Stomach (tissue), 9 donors: ENCODE data around the gene SLC35G6. TPM values are rescaled to one million over a fixed set of nuclear protein-coding genes. Genes with fewer than 3 reads are reported as not detected.

ENCODE experiments used
- DNase-seq, 2 donors: peaks; one replicate each; pipeline versions ENCODE4 v3.0.0 to v3.0.0-alpha.2; 2013 to 2019
- H3K27ac ChIP-seq, 5 donors: fragments of 200-600 bp in 4 of 5; sonication (generic) in 4 of 5; one replicate each; pipeline ENCODE4 v1.5.1; 2013 to 2019; ENCODE audit warnings: mild to moderate bottlenecking in 1 of 5, moderate library complexity in 1 of 5
- H3K27me3 ChIP-seq, 3 donors: fragments of 200-600 bp; sonication (generic); one replicate each; pipeline ENCODE4 v1.5.1; 2017 to 2019; ENCODE audit warnings: mixed run types in 1 of 3
- H3K36me3 ChIP-seq, 4 donors: fragments of 200-600 bp; sonication (generic); 1 replicate in 3 of 4; 2 replicates in 1 of 4; pipeline ENCODE4 v1.5.1; 2016 to 2019
- H3K4me1 ChIP-seq, 4 donors: fragments of 200-600 bp; sonication (generic); one replicate each; pipeline ENCODE4 v1.5.1; 2016 to 2019
- H3K4me3 ChIP-seq, 4 donors: fragments of 200-600 bp; sonication (generic) in 3 of 4; one replicate each; pipeline ENCODE4 v1.5.1; 2016 to 2019; ENCODE audit warnings: mild to moderate bottlenecking in 1 of 4
- H3K9me3 ChIP-seq, 4 donors: fragments of 200-600 bp; sonication (generic); one replicate each; pipeline ENCODE4 v1.5.1; 2016 to 2019
- EP300 ChIP-seq: sonication (generic); formaldehyde crosslinking; IDR thresholded peaks from one replicate; pipeline ENCODE4 v1.6.1; 2017; ENCODE audit warnings: antibody characterized with exemption
- POLR2A ChIP-seq, 4 donors: fragments of 450-650 bp; IDR thresholded peaks; one replicate each; pipeline ENCODE4 v1.6.1; 2016; ENCODE audit warnings: antibody characterized with exemption in 4 of 4, control low read depth in 2 of 4, mild to moderate bottlenecking in 1 of 4, moderate library complexity in 1 of 4
- POLR2AphosphoS5 ChIP-seq, 3 donors: sonication (generic); formaldehyde crosslinking; IDR thresholded peaks; one replicate each; pipeline ENCODE4 v1.6.1; 2016; ENCODE audit warnings: antibody characterized with exemption in 3 of 3
- WGBS, 5 donors: extraction: QIAGEN DNeasy Blood & Tissue Kit in 3 of 5; methylation state at CpG; one replicate each; pipeline versions ENCODE4 v1.1.5 to v1.1.7; 2013 to 2018; 5-methylcytosine and 5-hydroxymethylcytosine counted together
- intact Hi-C: fragments of 100-400 bp; cut with DNase I; formaldehyde crosslinking; loops from one replicate; pipeline ENCODE4 v1.15.1; 2023; ENCODE audit warnings: low total_unique reads
- polyA plus RNA-seq, 3 donors: library from polyadenylated mRNA; stranded (reverse); fragments of 200-250 nt; gene quantifications; one replicate each; pipeline ENCODE4 v1.2.3, GENCODE V29; 2013
- total RNA-seq, 5 donors: library from RNA; depleted of rRNA; stranded (reverse); fragments of >200 nt; gene quantifications; one replicate each; pipeline versions ENCODE4 v1.1.0 to v1.2.3, GENCODE V29; 2014 to 2016
- TF ChIP-seq, protein P1 (sequence below), 7 experiments: fragments of 450-650 bp in 4 of 7; fragments of 200-600 bp in 3 of 7; sonication (generic) in 3 of 7; IDR thresholded peaks; one replicate each; pipeline ENCODE4 v1.5.1; 2016 to 2019; ENCODE audit warnings: antibody characterized with exemption in 7 of 7, control low read depth in 2 of 7, mild to moderate bottlenecking in 1 of 7
- donor health status: healthy with polysubstance abuse.
- donor health status: Bipolar disorder and iron deficiency.
- donor health status: healthy.

The SLC35G6 gene
- total and polyA plus RNA-seq, 8 donors = not detected

DNA sequence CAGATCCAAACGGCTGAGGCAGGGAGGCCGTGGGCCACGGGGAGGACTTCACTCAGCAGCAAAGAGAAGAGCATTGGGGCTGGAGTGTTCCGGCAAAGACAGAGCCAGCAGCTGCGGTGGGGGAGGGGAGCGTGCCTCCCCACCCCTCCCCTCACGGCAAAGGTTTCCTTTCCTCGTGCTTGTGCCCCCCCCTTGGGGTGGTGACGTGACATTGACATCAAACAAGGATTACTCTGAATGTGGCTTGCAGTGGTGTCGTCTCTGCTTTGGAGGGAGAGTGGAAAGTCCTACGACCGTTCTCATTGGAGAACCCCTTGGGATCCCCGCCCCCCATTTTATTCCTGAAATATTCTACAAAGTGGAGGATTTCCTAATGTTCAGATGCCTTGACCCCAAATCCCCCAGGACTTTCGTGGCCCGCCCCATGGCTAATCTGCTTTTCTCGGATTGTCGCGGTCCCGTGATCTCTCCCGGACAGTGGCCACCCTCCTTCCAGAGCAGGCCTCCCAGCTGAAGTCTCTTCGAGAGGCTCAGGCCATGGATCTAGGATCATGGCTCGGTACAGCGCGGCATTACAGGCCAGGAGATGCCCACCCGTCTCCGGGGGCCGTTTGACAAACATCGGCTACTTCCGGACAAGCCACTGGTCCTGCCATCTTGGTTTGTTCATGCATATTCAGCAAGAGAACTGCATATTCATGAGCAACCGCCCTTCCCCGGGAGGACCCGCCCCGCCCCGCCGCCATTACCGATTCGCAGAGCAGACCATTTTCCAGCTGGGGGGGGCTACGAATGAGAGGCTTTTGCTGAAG lies 2.2 kb downstream of the SLC35G6 start:
- peak overlapping the region; percentile 94 to 100 (median 99) for H3K27ac ChIP-seq
- intact Hi-C loops = no loop called here
- H3K27me3 ChIP-seq = no peaks in the 10 kb centered on the region
- 0 to 1% (median 1%) methylated on average over 24 to 38 of the region's 38 CpGs for whole genome bisulfite sequencing, 5 donors
- H3K4me3 ChIP-seq = peak overlapping the region; percentile 55 to 71 (median 60)
- H3K4me1 ChIP-seq = peaks cover 25 to 74% (median 65%) of the 10 kb centered on the region in 4 donors
- H3K9me3 ChIP-seq = no peaks in the 10 kb centered on the region
- TF ChIP-seq POLR2AphosphoS5 (IDR thresholded peaks at IDR 0.05) (peak; percentile 68 to 85 (median 82)), POLR2A (IDR thresholded peaks at IDR 0.05) (peak in 1 of 4 donors; percentile 60), EP300 (peak; percentile 75)
- TF ChIP-seq, protein P1, sequence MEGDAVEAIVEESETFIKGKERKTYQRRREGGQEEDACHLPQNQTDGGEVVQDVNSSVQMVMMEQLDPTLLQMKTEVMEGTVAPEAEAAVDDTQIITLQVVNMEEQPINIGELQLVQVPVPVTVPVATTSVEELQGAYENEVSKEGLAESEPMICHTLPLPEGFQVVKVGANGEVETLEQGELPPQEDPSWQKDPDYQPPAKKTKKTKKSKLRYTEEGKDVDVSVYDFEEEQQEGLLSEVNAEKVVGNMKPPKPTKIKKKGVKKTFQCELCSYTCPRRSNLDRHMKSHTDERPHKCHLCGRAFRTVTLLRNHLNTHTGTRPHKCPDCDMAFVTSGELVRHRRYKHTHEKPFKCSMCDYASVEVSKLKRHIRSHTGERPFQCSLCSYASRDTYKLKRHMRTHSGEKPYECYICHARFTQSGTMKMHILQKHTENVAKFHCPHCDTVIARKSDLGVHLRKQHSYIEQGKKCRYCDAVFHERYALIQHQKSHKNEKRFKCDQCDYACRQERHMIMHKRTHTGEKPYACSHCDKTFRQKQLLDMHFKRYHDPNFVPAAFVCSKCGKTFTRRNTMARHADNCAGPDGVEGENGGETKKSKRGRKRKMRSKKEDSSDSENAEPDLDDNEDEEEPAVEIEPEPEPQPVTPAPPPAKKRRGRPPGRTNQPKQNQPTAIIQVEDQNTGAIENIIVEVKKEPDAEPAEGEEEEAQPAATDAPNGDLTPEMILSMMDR (IDR thresholded peaks at IDR 0.05) = no peak
- peaks cover 0 to 8% (median 0%) of the 10 kb centered on the region in 4 donors for H3K36me3 ChIP-seq
- peak; percentile 90 to 97 for DNase-seq

DNA sequence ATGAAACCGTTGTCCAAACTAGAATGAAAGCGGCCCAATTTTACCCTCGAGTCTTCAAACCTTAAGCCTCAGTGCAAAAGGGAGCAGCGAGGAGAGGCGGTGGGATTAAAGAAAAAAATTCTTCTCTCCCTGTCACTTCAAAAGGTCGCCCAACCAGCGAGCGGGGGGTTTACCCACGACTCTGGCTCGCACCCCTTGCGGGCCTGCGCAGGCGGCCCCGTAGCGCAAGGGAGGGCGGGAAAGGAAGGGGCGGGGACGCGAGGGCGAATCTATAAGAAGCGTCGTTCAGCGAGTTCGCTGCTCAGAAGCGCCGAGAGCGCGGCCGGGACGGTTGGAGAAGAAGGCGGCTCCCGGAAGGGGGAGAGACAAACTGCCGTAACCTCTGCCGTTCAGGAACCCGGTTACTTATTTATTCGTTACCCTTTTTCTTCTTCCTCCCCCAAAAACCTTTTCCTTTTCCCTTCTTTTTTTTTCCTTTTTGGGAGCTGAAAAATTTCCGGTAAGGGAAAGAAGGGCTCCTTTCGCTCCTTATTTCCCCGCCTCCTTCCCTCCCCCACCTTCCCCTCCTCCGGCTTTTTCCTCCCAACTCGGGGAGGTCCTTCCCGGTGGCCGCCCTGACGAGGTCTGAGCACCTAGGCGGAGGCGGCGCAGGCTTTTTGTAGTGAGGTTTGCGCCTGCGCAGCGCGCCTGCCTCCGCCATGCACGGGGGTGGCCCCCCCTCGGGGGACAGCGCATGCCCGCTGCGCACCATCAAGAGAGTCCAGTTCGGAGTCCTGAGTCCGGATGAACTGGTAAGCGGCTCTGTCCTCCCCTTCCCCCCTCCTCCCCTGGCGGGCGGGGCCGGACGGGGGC lies 3.0 kb downstream of the SLC35G6 start, which contains the start of gene POLR2A:
TSS of gene POLR2A (plus strand) at position 300 of the 852 bp plus-strand sequence.
- Histone ChIP-seq H3K4me1 (peaks cover 25 to 79% (median 67%) of the 10 kb centered on the region in 4 donors), H3K27me3 (no peaks in the 10 kb centered on the region), H3K27ac (peak within 1 kb of the TSS; percentile 94 to 100 (median 99)), H3K9me3 (no peaks in the 10 kb centered on the region), H3K36me3 (peaks cover 0 to 8% (median 0%) of the 10 kb centered on the region in 4 donors), H3K4me3 (peak within 1 kb of the TSS; percentile 55 to 71 (median 60))
- 0 to 1% (median 0%) methylated on average over 52 to 64 of the region's 64 CpGs for WGBS, 5 donors
- peak; percentile 98 to 99 for DNase-seq
- TF ChIP-seq POLR2A (IDR thresholded peaks at IDR 0.05) (peak in 3 of 4 donors; percentile 96 to 100 (median 100)), POLR2AphosphoS5 (IDR thresholded peaks at IDR 0.05) (peak; percentile 100)
- TF ChIP-seq, protein P1 (IDR thresholded peaks at IDR 0.05) = no peak
- intact Hi-C loops = no loop called here

- Histone ChIP-seq H3K27ac (peak overlapping the region; percentile 94 to 100 (median 99)), H3K27me3 (no peaks in the 10 kb centered on the region), H3K36me3 (peaks cover 0 to 8% (median 0%) of the 10 kb centered on the region in 4 donors), H3K4me3 (peak overlapping the region; percentile 55 to 71 (median 60)), H3K4me1 (peaks cover 26 to 82% (median 67%) of the 10 kb centered on the region in 4 donors), H3K9me3 (no peaks in the 10 kb centered on the region)
- intact Hi-C loops = no loop called here
- WGBS, 5 donors = 0 to 2% (median 0%) methylated on average over 18 to 19 of the region's 19 CpGs
- DNase-seq = no peak
- no peak for TF ChIP-seq POLR2A (IDR thresholded peaks at IDR 0.05)
- TF ChIP-seq, protein P1 (IDR thresholded peaks at IDR 0.05) = peak in 1 of 7 experiments; percentile 5
Measured at GRCh38 chr17:7484919-7485377, 3.7 kb downstream of the SLC35G6 start.

DNA sequence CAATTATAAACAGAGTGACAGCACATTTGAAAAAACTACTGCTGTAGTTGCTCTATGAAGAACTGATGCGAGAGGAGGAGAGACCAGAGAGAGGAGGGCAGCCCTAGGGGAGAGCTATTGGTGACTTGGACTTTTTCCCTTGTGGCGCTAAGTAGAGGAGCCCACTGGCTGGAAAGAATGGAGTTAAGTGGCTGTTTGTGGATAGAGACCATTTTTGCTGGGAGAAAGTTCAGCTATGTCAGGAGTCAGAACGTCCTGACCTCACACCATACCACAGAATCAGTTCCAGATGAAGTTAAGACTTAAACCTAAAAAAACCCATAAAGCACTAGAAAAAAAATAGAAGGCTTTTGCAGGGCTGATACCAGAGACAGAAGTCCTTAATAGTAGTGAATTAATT lies 4.9 kb downstream of the SLC35G6 start:
- 24 to 48% (median 34%) methylated on average over 3 of the region's 3 CpGs for WGBS, 5 donors
- Histone ChIP-seq H3K36me3 (peaks cover 0 to 13% (median 1%) of the 10 kb centered on the region in 4 donors), H3K9me3 (no peaks in the 10 kb centered on the region), H3K27ac (peak overlapping the region in 4 of 5 donors; percentile 94 to 100 (median 100)), H3K4me1 (peaks cover 27 to 84% (median 68%) of the 10 kb centered on the region in 4 donors), H3K4me3 (peak overlapping the region; percentile 55 to 71 (median 60)), H3K27me3 (no peaks in the 10 kb centered on the region)
- DNase-seq = no peak
- TF ChIP-seq POLR2AphosphoS5 (IDR thresholded peaks at IDR 0.05) (no peak), EP300 (no peak), POLR2A (IDR thresholded peaks at IDR 0.05) (no peak)
- TF ChIP-seq, protein P1 (IDR thresholded peaks at IDR 0.05) = no peak
- intact Hi-C loops = no loop called here
